K562 (cell line): ENCODE results near the gene THBS2.

Experiments
- BHLHE40 ChIP-seq: IDR thresholded peaks from 2 replicates; pipeline ENCODE4 v1.6.1; 2011; ENCODE audit warnings: low read length, improper control_type of control experiment
- ETV6 ChIP-seq, 3 experiments: fragments of 150-350 bp in 1 of 3; sonication (generic) in 1 of 3; formaldehyde crosslinking in 1 of 3; IDR thresholded peaks; 2 replicates each; pipeline versions ENCODE4 v1.6.1 to v1.8.0; 2014 to 2022; ENCODE audit warnings: borderline replicate concordance in 2 of 3, low read depth in 2 of 3, antibody characterized with exemption in 1 of 3, low read length in 1 of 3, mild to moderate bottlenecking in 1 of 3, missing genetic modification reagents in 1 of 3
- GATA2 ChIP-seq: sonication (generic); formaldehyde crosslinking; IDR thresholded peaks from 2 replicates; pipeline ENCODE4 v1.4.0; 2020; ENCODE audit warnings: mild to moderate bottlenecking, missing genetic modification reagents
- HDGF ChIP-seq: fragments of 450-650 bp; IDR thresholded peaks from 2 replicates; pipeline ENCODE4 v1.6.1; 2016
- KLF13 ChIP-seq: fragments of 450-650 bp; IDR thresholded peaks from 2 replicates; pipeline ENCODE4 v1.6.1; 2016; ENCODE audit warnings: missing genetic modification characterization, low read depth, mild to moderate bottlenecking, missing compliant biosample characterization, moderate library complexity, borderline replicate concordance
- PHF21A ChIP-seq: fragments of 450-650 bp; IDR thresholded peaks from 2 replicates; pipeline ENCODE4 v1.6.1; 2017; ENCODE audit warnings: low read depth, borderline replicate concordance
- POLR2AphosphoS5 ChIP-seq: IDR thresholded peaks from 2 replicates; pipeline ENCODE4 v1.6.1; 2011; ENCODE audit warnings: mild to moderate bottlenecking, low read depth, low read length, moderate library complexity; ENCODE audit not compliant: control insufficient read depth, insufficient read depth
- SIN3A ChIP-seq, 2 experiments: fragments of 150-350 bp in 1 of 2; IDR thresholded peaks; 2 replicates each; pipeline ENCODE4 v1.6.1; 2011 to 2016; ENCODE audit warnings: borderline replicate concordance in 2 of 2, low read depth in 2 of 2, low read length in 2 of 2, mild to moderate bottlenecking in 2 of 2, moderate library complexity in 2 of 2; ENCODE audit not compliant: control insufficient read depth in 1 of 2
- SP2 ChIP-seq: IDR thresholded peaks from 2 replicates; pipeline ENCODE4 v1.6.1; 2011; ENCODE audit warnings: mild to moderate bottlenecking, low read depth, low read length, moderate library complexity; ENCODE audit not compliant: poor library complexity, severe bottlenecking; ENCODE audit errors: extremely low read depth
- SREBF1 ChIP-seq: fragments of 150-350 bp; IDR thresholded peaks from 2 replicates; pipeline ENCODE4 v1.6.1; 2014; ENCODE audit warnings: antibody characterized with exemption, low read depth, low read length, borderline replicate concordance
- ZNF551 ChIP-seq: fragments of 250-450 bp; sonication (Bioruptor Pico); IDR thresholded peaks from 2 replicates; pipeline ENCODE4 v1.5.0; 2021; ENCODE audit warnings: mild to moderate bottlenecking, moderate library complexity
- TF ChIP-seq, protein P1 (sequence below), 3 experiments: IDR thresholded peaks in 2 of 3; conservative IDR thresholded peaks in 1 of 3; 2 replicates each; pipeline ENCODE4 v1.5.1; 2011 to 2012; ENCODE audit warnings: low read length in 3 of 3, mild to moderate bottlenecking in 3 of 3, control low read depth in 2 of 3, improper control_type of control experiment in 1 of 3, inconsistent platforms in 1 of 3, low read depth in 1 of 3, mixed read lengths in 1 of 3, moderate library complexity in 1 of 3; ENCODE audit not compliant: insufficient read depth in 2 of 3
- TF ChIP-seq, protein P2 (sequence below): sonication (generic); formaldehyde crosslinking; IDR thresholded peaks from 2 replicates; pipeline ENCODE4 v1.9.0; 2022; ENCODE audit warnings: mild to moderate bottlenecking, missing genetic modification reagents

GRCh38 chr6:169172946-169173345 lies 80.7 kb downstream of the THBS2 start:
- no peak for TF ChIP-seq HDGF
- no peak for TF ChIP-seq BHLHE40
- TF ChIP-seq, protein P1, sequence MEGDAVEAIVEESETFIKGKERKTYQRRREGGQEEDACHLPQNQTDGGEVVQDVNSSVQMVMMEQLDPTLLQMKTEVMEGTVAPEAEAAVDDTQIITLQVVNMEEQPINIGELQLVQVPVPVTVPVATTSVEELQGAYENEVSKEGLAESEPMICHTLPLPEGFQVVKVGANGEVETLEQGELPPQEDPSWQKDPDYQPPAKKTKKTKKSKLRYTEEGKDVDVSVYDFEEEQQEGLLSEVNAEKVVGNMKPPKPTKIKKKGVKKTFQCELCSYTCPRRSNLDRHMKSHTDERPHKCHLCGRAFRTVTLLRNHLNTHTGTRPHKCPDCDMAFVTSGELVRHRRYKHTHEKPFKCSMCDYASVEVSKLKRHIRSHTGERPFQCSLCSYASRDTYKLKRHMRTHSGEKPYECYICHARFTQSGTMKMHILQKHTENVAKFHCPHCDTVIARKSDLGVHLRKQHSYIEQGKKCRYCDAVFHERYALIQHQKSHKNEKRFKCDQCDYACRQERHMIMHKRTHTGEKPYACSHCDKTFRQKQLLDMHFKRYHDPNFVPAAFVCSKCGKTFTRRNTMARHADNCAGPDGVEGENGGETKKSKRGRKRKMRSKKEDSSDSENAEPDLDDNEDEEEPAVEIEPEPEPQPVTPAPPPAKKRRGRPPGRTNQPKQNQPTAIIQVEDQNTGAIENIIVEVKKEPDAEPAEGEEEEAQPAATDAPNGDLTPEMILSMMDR (IDR thresholded peaks at IDR 0.05 in 2 of 3, conservative IDR thresholded peaks at IDR 0.05 in 1 of 3; ENCODE audit: insufficient read depth in 2 of 3, low read depth in 1 of 3, low read length in 3 of 3), result no peak
- TF ChIP-seq, protein P2, sequence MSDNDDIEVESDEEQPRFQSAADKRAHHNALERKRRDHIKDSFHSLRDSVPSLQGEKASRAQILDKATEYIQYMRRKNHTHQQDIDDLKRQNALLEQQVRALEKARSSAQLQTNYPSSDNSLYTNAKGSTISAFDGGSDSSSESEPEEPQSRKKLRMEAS (CRISPR knock-in tag), result no peak
- no peak for TF ChIP-seq POLR2AphosphoS5
- no peak for TF ChIP-seq SREBF1
- TF ChIP-seq PHF21A, result no peak
- no peak for TF ChIP-seq ETV6 (IDR thresholded peaks at IDR 0.05; ENCODE audit: borderline replicate concordance in 1 of 2, low read depth in 2 of 2, low read length in 1 of 2)
- TF ChIP-seq ETV6 (CRISPR knock-in tag; IDR thresholded peaks at IDR 0.05; ENCODE audit: borderline replicate concordance), result no peak
- no peak for TF ChIP-seq SP2
- TF ChIP-seq ZNF551 (CRISPR knock-in tag), result no peak
- TF ChIP-seq KLF13 (tag), result no peak
- no peak for TF ChIP-seq SIN3A (IDR thresholded peaks at IDR 0.05; ENCODE audit: borderline replicate concordance in 2 of 2, control insufficient read depth in 1 of 2, low read depth in 2 of 2, low read length in 2 of 2)
- TF ChIP-seq GATA2, result no peak
